Brain microvascular endothelial cell (primary cell): ENCODE data around the gene RALY.

ENCODE experiments used
- DNase-seq: peaks from one replicate; pipeline ENCODE4 v3.0.0-alpha.2; 2020
- H3K27ac ChIP-seq: fragments of 250-450 bp; sonication (Bioruptor Pico); 2 replicates; pipeline ENCODE4 v1.5.1; 2020; ENCODE audit warnings: mild to moderate bottlenecking, moderate library complexity
- H3K27me3 ChIP-seq: fragments of 250-450 bp; sonication (Bioruptor Pico); replicated peaks from 2 replicates; pipeline ENCODE4 v1.5.1; 2020; ENCODE audit warnings: mild to moderate bottlenecking
- H3K36me3 ChIP-seq: fragments of 250-450 bp; sonication (Bioruptor Pico); replicated peaks from 2 replicates; pipeline ENCODE4 v1.5.1; 2020; ENCODE audit warnings: mild to moderate bottlenecking
- H3K4me3 ChIP-seq: 2 replicates; pipeline ENCODE4 v1.5.1; 2011; ENCODE audit warnings: low read depth, mild to moderate bottlenecking, control low read depth, low read length, moderate library complexity
- in situ Hi-C: cut with HindIII; loops from 2 replicates; pipeline ENCODE4 v1.10.0; 2017; ENCODE audit warnings: low sequenced_read_pairs, low pct_ligation_motif_present
- TF ChIP-seq, protein P1 (sequence below): IDR thresholded peaks from 2 replicates; pipeline ENCODE4 v1.5.1; 2011; ENCODE audit warnings: low read depth, mild to moderate bottlenecking, moderate library complexity, low read length, control low read depth, inconsistent platforms; ENCODE audit errors: missing control alignments

The RALY gene

DNA sequence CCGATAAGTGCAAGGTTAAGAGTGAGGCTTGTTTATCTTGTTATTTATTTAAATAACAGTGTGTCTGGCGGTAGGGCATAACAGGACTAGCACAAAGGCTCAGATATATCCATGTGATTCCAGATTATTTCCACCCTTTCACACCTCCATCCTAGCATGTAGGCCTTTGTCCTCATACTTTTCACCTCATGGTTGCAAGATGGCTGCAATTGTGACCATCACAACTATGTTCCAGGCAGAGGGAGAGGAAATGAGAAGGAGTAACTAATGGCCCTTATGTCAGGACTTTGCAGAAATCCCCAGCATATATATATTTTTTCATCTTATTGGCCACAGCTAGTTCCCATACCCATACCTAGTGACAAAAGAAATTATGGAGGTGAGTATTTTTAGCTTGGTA, 23.5 kb upstream of the RALY start:
- Histone ChIP-seq H3K27me3 (no peaks in the 10 kb centered on the region), H3K4me3 (no peak overlapping the region), H3K36me3 (no peaks in the 10 kb centered on the region), H3K27ac (no peak overlapping the region)
- in situ Hi-C loops, result no loop called here
- no peak for DNase-seq
- TF ChIP-seq, protein P1, sequence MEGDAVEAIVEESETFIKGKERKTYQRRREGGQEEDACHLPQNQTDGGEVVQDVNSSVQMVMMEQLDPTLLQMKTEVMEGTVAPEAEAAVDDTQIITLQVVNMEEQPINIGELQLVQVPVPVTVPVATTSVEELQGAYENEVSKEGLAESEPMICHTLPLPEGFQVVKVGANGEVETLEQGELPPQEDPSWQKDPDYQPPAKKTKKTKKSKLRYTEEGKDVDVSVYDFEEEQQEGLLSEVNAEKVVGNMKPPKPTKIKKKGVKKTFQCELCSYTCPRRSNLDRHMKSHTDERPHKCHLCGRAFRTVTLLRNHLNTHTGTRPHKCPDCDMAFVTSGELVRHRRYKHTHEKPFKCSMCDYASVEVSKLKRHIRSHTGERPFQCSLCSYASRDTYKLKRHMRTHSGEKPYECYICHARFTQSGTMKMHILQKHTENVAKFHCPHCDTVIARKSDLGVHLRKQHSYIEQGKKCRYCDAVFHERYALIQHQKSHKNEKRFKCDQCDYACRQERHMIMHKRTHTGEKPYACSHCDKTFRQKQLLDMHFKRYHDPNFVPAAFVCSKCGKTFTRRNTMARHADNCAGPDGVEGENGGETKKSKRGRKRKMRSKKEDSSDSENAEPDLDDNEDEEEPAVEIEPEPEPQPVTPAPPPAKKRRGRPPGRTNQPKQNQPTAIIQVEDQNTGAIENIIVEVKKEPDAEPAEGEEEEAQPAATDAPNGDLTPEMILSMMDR, result no peak

DNA sequence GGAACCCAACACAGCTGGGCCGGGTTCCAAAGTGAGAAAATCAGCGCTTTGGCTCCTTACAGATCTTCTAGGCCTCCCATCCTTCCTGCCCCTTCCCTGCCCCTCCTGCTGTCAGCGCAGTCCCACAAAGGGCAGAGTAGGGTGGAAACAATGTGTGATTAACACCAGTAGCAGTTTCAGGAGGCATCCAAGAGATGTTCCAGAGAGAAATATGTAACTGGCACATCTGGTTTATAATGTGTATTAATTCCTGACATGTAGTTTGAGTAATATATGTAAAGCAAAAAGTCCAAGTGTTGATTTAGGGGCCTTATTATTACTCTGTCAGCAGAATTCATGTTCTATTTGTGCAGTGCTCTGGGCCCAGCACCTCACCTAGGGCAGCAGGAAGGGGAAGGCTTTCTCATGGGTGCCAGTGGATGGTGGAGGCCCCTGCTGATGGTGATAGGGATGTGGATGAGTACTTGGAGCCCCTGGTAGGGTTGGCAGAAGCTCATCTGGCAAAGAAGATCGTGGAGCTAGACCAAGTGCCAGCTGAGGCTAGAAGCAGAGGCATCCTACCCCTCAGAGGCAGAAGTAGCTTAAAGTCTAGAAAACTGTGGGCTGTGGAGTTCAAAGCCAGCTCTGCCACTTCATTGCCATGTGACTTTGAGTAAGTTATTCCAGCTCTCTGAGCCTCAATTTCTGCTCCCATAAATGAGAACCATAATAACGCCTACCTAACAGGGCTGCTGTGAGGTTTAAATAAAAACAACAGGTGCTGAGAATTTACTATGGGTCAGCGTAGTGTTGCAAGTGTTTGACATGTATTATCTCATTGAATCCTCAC, 22.4 kb upstream of the RALY start:
- DNase-seq, result no peak
- H3K27me3 ChIP-seq, result no peaks in the 10 kb centered on the region
- H3K4me3 ChIP-seq, result no peak overlapping the region
- TF ChIP-seq, protein P1, result no peak
- no peaks in the 10 kb centered on the region for H3K36me3 ChIP-seq
- no peak overlapping the region for H3K27ac ChIP-seq
- in situ Hi-C loops, result no loop called here

DNA sequence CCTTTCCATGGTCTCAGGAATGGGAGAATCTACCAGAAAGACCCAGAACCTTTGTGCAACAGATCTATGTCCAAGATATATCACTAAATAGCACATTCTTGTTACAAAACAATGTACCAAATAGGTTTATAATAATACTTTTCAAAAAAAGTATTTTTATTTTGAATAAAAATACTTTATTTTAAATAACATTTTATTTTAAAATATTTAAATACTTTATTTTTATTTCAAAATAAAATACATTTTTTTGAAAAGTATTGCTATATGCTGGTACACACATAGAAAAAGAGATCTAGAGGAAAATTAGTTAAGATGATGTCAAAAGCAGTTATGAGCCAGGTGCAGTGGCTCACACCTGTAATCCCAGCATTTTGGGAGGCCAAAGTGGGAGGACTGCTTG, 16.8 kb upstream of the RALY start:
- no peak overlapping the region for H3K27ac ChIP-seq

DNA sequence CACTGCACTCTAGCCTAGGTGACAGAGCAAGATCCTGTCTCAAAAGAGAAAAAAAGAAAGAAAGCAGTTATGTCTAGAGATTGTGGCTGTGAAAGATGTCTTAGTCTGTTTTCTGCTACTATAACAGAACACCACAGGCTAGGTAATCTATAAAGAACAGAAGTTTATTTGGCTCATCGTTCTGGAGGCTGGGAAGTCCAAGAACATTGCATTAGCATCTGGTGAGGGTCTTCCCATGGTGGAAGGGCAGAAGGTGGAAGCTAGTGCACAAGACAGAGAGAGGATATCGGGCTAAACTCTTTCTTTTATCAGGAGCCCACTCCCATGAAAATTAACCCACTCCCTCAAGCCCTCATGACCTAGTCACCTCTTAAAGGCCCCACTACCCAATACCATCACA, 16.2 kb upstream of the RALY start:
- in situ Hi-C loops, result no loop called here
- H3K27me3 ChIP-seq, result no peaks in the 10 kb centered on the region

More for the DNA sequence above, 16.8 kb upstream of the RALY start:
- TF ChIP-seq, protein P1, result no peak
- Histone ChIP-seq H3K27me3 (no peaks in the 10 kb centered on the region), H3K36me3 (no peaks in the 10 kb centered on the region), H3K4me3 (no peak overlapping the region)
- DNase-seq, result no peak
- in situ Hi-C loops, result no loop called here

DNA sequence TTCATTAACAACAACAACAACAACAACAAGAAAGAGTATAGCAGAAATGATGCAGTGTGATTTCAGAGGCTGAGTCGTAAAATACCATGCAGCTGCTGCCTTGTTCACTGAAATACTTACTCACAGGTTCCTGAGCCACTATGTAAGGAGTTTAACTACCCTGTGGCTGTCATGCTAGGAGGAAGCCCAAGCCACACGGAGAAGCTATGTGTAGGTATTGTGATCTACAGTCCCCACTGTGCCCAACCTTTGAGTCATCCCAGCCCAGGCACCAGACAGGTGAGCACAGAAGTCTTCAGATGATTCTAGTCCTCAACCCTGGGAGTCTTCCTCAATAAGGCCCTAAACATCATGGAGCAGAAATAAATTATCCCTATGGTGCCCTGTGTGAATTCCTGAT, 14.6 kb upstream of the RALY start:
- DNase-seq, result no peak
- no peaks in the 10 kb centered on the region for H3K27me3 ChIP-seq
- TF ChIP-seq, protein P1, result no peak
- H3K36me3 ChIP-seq, result no peaks in the 10 kb centered on the region
- H3K4me3 ChIP-seq, result no peak overlapping the region
- H3K27ac ChIP-seq, result no peak overlapping the region
- in situ Hi-C loops, result no loop called here

More for the DNA sequence above, 16.2 kb upstream of the RALY start:
- Histone ChIP-seq H3K36me3 (no peaks in the 10 kb centered on the region), H3K27ac (no peak overlapping the region), H3K4me3 (no peak overlapping the region)
- DNase-seq, result no peak
- TF ChIP-seq, protein P1, result no peak

DNA sequence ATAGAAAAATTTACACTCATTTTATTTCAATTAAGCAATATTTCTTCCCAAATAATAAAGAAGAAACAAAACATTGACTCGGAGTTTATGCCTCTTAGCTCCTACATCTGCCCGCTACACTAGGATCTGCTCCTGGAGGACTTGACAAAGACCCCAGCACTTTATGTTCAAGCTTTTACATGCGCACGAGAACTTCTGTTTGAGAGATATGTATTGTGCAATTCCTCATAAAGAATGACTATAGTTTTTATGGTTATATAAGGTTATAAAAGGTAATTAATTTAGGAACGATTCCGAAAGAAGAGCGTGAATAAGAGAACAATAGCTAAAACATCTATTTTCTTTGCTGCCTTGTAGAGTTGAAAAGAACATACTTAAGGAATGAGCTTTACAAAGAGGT, 12.4 kb upstream of the RALY start:
- Histone ChIP-seq H3K4me3 (no peak overlapping the region), H3K36me3 (no peaks in the 10 kb centered on the region), H3K27me3 (no peaks in the 10 kb centered on the region), H3K27ac (no peak overlapping the region)
- no peak for DNase-seq
- TF ChIP-seq, protein P1, result no peak
- in situ Hi-C loops, result no loop called here
